Neuronal stem cell (in vitro differentiated cells): ENCODE measurements around the gene DOK1.

Experiments used
- DNase-seq: peaks from one replicate; pipeline ENCODE4 v3.0.0-alpha.2; 2013; ENCODE audit warnings: low spot score
- H2AFZ ChIP-seq: one replicate; pipeline ENCODE4 v1.6.1; 2013; ENCODE audit warnings: mild to moderate bottlenecking, low read length, inconsistent platforms
- H2AK5ac ChIP-seq: 2 replicates; pipeline ENCODE4 v1.6.1; 2013; ENCODE audit warnings: low read depth, mild to moderate bottlenecking, inconsistent platforms, low read length, moderate library complexity, mixed read lengths
- H2BK120ac ChIP-seq: 2 replicates; pipeline ENCODE4 v1.6.1; 2013; ENCODE audit warnings: low read depth, mild to moderate bottlenecking, inconsistent platforms, low read length, moderate library complexity, mixed read lengths
- H2BK12ac ChIP-seq: one replicate; pipeline ENCODE4 v1.6.1; 2013; ENCODE audit warnings: low read length, inconsistent platforms
- H2BK15ac ChIP-seq: 2 replicates; pipeline ENCODE4 v1.6.1; 2013; ENCODE audit warnings: mild to moderate bottlenecking, low read length, inconsistent platforms, mixed read lengths
- H2BK5ac ChIP-seq: one replicate; pipeline ENCODE4 v1.6.1; 2013; ENCODE audit warnings: inconsistent platforms, mild to moderate bottlenecking, low read length, moderate library complexity
- H3K14ac ChIP-seq: one replicate; pipeline ENCODE4 v1.6.1; 2013; ENCODE audit warnings: low read length, inconsistent platforms
- H3K18ac ChIP-seq: 2 replicates; pipeline ENCODE4 v1.6.1; 2013; ENCODE audit warnings: low read length, inconsistent platforms
- H3K23ac ChIP-seq: 2 replicates; pipeline ENCODE4 v1.6.1; 2013; ENCODE audit warnings: low read depth, mild to moderate bottlenecking, mixed read lengths, low read length, inconsistent platforms; ENCODE audit not compliant: poor library complexity
- H3K27ac ChIP-seq: replicated peaks from 3 replicates; pipeline ENCODE4 v1.5.1; 2013; ENCODE audit warnings: low read length, inconsistent platforms
- H3K27me3 ChIP-seq, 3 experiments: 2 replicates each; pipeline ENCODE4 v1.6.1; 2013; ENCODE audit warnings: low read length in 3 of 3, mild to moderate bottlenecking in 2 of 3, inconsistent platforms in 1 of 3, low read depth in 1 of 3, mixed read lengths in 1 of 3, moderate library complexity in 1 of 3; ENCODE audit not compliant: control insufficient read depth in 3 of 3, insufficient read depth in 3 of 3
- H3K36me3 ChIP-seq, 2 donors: replicated peaks in 1 of 2; 2 replicates each; pipeline ENCODE4 v1.6.1; 2013; ENCODE audit warnings: low read length in 2 of 2; ENCODE audit not compliant: control insufficient read depth in 2 of 2, insufficient read depth in 2 of 2
- H3K4ac ChIP-seq: 2 replicates; pipeline ENCODE4 v1.6.1; 2013; ENCODE audit warnings: inconsistent platforms, mild to moderate bottlenecking, low read length, moderate library complexity
- H3K4me1 ChIP-seq, 2 donors: 1 replicate in 1 of 2; 2 replicates in 1 of 2; pipeline ENCODE4 v1.6.1; 2013; ENCODE audit warnings: low read length in 2 of 2, low read depth in 1 of 2; ENCODE audit not compliant: control insufficient read depth in 2 of 2, insufficient read depth in 1 of 2
- H3K4me2 ChIP-seq: one replicate; pipeline ENCODE4 v1.6.1; 2013; ENCODE audit warnings: mild to moderate bottlenecking, low read length, inconsistent platforms; ENCODE audit not compliant: insufficient read depth, poor library complexity, severe bottlenecking
- H3K4me3 ChIP-seq, 2 donors: 2 replicates each; pipeline ENCODE4 v1.5.1; 2013; ENCODE audit warnings: low read length in 2 of 2, mild to moderate bottlenecking in 2 of 2, inconsistent platforms in 1 of 2, moderate library complexity in 1 of 2
- H3K79me1 ChIP-seq: one replicate; pipeline ENCODE4 v1.6.1; 2013; ENCODE audit warnings: low read depth, mild to moderate bottlenecking, inconsistent platforms, low read length, moderate library complexity
- H3K9ac ChIP-seq: one replicate; pipeline ENCODE4 v1.6.1; 2013; ENCODE audit warnings: mild to moderate bottlenecking, low read depth, low read length, inconsistent platforms; ENCODE audit not compliant: poor library complexity
- H3K9me3 ChIP-seq, 2 donors: replicated peaks in 1 of 2; 2 replicates each; pipeline versions ENCODE3 to v1.6.1; 2013; ENCODE audit warnings: low read length in 2 of 2, mild to moderate bottlenecking in 2 of 2, inconsistent platforms in 1 of 2, low read depth in 1 of 2, mixed read lengths in 1 of 2, moderate library complexity in 1 of 2; ENCODE audit not compliant: control insufficient read depth in 2 of 2, insufficient read depth in 1 of 2
- H4K8ac ChIP-seq: one replicate; pipeline ENCODE4 v1.6.1; 2013; ENCODE audit warnings: low read depth, mild to moderate bottlenecking, inconsistent platforms, low read length, moderate library complexity
- H4K91ac ChIP-seq: one replicate; pipeline ENCODE4 v1.6.1; 2013; ENCODE audit warnings: low read length, low read depth, mild to moderate bottlenecking, inconsistent platforms; ENCODE audit not compliant: poor library complexity
- WGBS, 2 donors: extraction: QIAGEN DNeasy Blood & Tissue Kit; methylation state at CpG; one replicate each; pipeline ENCODE4 v1.1.7; 2013; ENCODE audit warnings: missing lambda C conversion rate in 2 of 2, mixed read lengths in 1 of 2; ENCODE audit not compliant: insufficient read length in 2 of 2, insufficient replicate concordance in 1 of 2; ENCODE audit errors: extremely low coverage in 2 of 2; 5-methylcytosine and 5-hydroxymethylcytosine counted together

DOK1 gene

DNA sequence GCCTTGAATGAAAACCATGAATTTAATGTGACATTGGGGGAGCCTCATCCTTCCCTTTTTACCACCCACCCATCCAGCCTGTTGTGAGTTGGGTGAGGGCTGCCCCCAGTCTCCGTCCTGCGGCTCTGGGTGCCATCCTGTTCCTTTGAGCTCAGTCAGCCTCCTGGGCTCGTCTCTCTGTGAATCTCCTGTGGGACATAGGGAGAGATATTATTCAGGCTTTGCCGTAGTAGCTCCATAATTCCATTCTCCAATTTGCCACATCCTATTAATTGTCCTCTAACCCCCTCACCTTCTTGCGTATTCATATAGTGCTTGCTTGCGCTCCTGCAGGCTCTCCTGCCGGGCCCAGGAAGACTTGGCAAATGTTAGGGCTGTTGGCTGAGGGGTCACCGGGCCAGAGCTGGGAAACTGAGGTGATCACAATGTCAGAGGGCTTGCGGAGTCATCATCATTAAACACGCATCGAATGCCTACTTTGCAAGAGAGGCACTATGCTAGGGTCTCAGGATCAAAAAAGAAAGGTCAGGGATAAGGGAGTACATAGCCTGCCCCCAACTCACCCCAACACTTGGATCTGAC, 27.8 kb upstream of the DOK1 start:
- WGBS, 2 donors: no CpG with 5 or more reads among the region's 11 CpGs

DNA sequence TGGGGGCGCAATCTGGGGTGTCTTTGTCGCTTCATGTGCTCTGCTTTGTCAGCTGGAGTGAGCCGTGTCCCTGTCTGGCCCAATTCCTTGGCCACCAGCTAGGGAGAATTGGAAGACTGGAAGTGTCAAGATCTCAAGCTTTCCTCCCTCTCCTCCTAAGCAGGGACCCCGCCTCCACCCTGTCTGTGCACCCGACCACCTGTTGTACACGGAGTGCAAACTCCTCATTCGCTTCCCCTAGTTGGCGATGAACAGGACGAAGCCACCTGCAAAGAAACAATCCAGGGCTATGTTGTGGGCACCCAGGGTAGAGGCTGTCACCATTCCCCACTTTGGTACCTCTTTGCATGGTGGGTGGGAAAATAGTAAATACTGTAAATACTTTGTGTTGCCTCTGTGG, 26.8 kb upstream of the DOK1 start:
- peaks cover 11 to 17% of the 10 kb centered on the region in 2 donors for H3K4me1 ChIP-seq
- no CpG with 5 or more reads among the region's 9 CpGs for WGBS, 2 donors
- no peak for DNase-seq
- no peak overlapping the region for H3K27ac ChIP-seq
- H4K91ac ChIP-seq: no peak overlapping the region
- H3K4me3 ChIP-seq: peak overlapping the region in 1 of 2 donors; percentile 72
- peaks cover 0 to 6% (median 0%) of the 10 kb centered on the region in 3 experiments for H3K27me3 ChIP-seq
- H3K18ac ChIP-seq: no peak overlapping the region
- no peak overlapping the region for H3K14ac ChIP-seq
- no peak overlapping the region for H2AFZ ChIP-seq
- H3K9ac ChIP-seq: no peak overlapping the region
- no peak overlapping the region for H2AK5ac ChIP-seq
- no peak overlapping the region for H2BK15ac ChIP-seq
- no peak overlapping the region for H3K4me2 ChIP-seq
- no peak overlapping the region for H2BK120ac ChIP-seq
- H3K79me1 ChIP-seq: peaks cover 5% of the 10 kb centered on the region
- no peak overlapping the region for H3K4ac ChIP-seq
- peaks cover 0 to 2% of the 10 kb centered on the region in 2 donors for H3K9me3 ChIP-seq
- H3K23ac ChIP-seq: no peak overlapping the region
- peaks cover 33 to 51% of the 10 kb centered on the region in 2 donors for H3K36me3 ChIP-seq
- H4K8ac ChIP-seq: no peak overlapping the region
- H2BK5ac ChIP-seq: no peak overlapping the region
- H2BK12ac ChIP-seq: no peak overlapping the region

More for the DNA sequence above, 27.8 kb upstream of the DOK1 start:
- no peak overlapping the region for H3K27ac ChIP-seq
- H3K4ac ChIP-seq: no peak overlapping the region
- H4K8ac ChIP-seq: no peak overlapping the region
- H3K23ac ChIP-seq: no peak overlapping the region
- H2BK120ac ChIP-seq: no peak overlapping the region
- H2BK5ac ChIP-seq: no peak overlapping the region
- H2BK15ac ChIP-seq: no peak overlapping the region
- no peak overlapping the region for H3K14ac ChIP-seq
- H3K27me3 ChIP-seq: peaks cover 0 to 16% (median 3%) of the 10 kb centered on the region in 3 experiments
- no peak overlapping the region for H2AFZ ChIP-seq
- peaks cover 5% of the 10 kb centered on the region for H3K79me1 ChIP-seq
- H3K4me2 ChIP-seq: no peak overlapping the region
- H3K18ac ChIP-seq: no peak overlapping the region
- DNase-seq: no peak
- H3K4me3 ChIP-seq: no peak overlapping the region
- no peak overlapping the region for H3K9ac ChIP-seq
- H3K9me3 ChIP-seq: peaks cover 0 to 2% of the 10 kb centered on the region in 2 donors
- H3K36me3 ChIP-seq: peaks cover 29 to 41% of the 10 kb centered on the region in 2 donors
- H4K91ac ChIP-seq: no peak overlapping the region
- H2BK12ac ChIP-seq: no peak overlapping the region
- peaks cover 11 to 17% of the 10 kb centered on the region in 2 donors for H3K4me1 ChIP-seq
- H2AK5ac ChIP-seq: no peak overlapping the region

DNA sequence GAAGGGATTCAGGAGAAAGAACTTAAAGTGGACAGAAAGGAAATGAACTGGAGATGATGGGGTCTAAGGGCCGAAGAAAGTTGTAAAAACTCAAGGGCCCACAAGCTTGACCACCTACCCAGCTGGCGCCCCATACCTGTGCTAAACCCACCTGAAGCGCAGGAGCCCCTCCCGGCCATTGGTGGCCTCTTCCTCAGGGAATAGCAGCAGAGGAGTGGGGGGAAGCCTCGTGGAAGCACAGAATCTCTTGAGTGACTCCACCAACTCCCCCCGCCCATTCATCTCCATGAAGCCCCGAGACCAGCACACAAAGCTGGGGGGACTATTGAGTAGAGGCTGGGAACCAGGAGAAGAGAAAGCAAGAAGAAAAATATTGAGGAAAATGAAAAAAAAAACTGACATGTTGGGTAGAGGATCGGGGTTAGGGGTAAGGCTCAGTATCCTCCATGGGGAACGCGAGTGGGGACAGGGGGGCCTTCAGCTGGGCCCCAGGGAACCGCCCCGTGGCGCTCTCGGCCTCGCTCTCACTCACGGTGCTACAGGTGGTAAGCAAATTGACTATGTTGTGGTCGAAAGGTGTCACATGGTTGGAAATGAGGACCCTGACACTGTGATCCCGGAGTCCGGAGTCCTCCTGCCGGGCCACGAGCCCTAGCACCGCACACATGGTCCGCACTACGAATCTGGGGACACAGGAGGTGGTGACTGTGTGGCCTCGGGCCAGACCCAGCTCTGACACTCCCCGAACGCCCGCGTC, 25.7 kb upstream of the DOK1 start:
- Histone ChIP-seq H3K4me2 (peak overlapping the region; percentile 66), H3K27me3 (no peaks in the 10 kb centered on the region), H3K4me3 (peak overlapping the region; percentile 72 to 95), H3K23ac (no peak overlapping the region), H2AFZ (peak overlapping the region; percentile 97), H4K8ac (no peak overlapping the region), H2BK15ac (peak overlapping the region; percentile 40), H3K18ac (peak overlapping the region; percentile 94), H4K91ac (no peak overlapping the region), H3K79me1 (peaks cover 5% of the 10 kb centered on the region), H2AK5ac (peak overlapping the region; percentile 59), H3K4me1 (peaks cover 11 to 17% of the 10 kb centered on the region in 2 donors), H2BK120ac (no peak overlapping the region), H2BK12ac (peak overlapping the region; percentile 11), H3K9ac (peak overlapping the region; percentile 95), H2BK5ac (peak overlapping the region; percentile 70), H3K9me3 (peaks cover 0 to 2% of the 10 kb centered on the region in 2 donors), H3K4ac (no peak overlapping the region), H3K14ac (no peak overlapping the region), H3K36me3 (peaks cover 37 to 61% of the 10 kb centered on the region in 2 donors), H3K27ac (no peak overlapping the region)
- no CpG with 5 or more reads among the region's 29 CpGs for WGBS, 2 donors
- DNase-seq: no peak
